Heart left ventricle (tissue), 13 donors: ENCODE data around the gene IPO13.

Experiments
- POLR2A ChIP-seq, 2 donors: fragments of 450-650 bp; IDR thresholded peaks; one replicate each; pipeline ENCODE4 v1.6.1; 2017; ENCODE audit warnings: antibody characterized with exemption in 2 of 2, mild to moderate bottlenecking in 2 of 2, moderate library complexity in 2 of 2
- TF ChIP-seq, protein P1 (sequence below), 12 donors: fragments of 200-600 bp; sonication (generic) in 4 of 12; IDR thresholded peaks; one replicate each; pipeline versions ENCODE4 v1.5.0 to v1.8.0; 2018 to 2022; ENCODE audit warnings: antibody characterized with exemption in 12 of 12, mild to moderate bottlenecking in 5 of 12
- donor health status: ischemic (EF 13 %, LVEDD 7.1; RV severe dilation, severe dysfunction).
- donor health status: DM: no; HTN: yes; CAD: no.
- donor health status: DM: no; HTN: no; CAD: no.
- donor health status: ischemic (EF 25% LVEDD 6.9; RV normal size, moderate dysfunction).
- donor health status: ischemic (EF 25% LVEDD 5.7; RV mildly dilated, moderate dysfunction).
- donor health status: ischemic (EF 35%, LVEDD 5.7; RV mildly dilated, moderate dysfunction).
- donor health status: nonischemic (EF 11% LVEDD 7.7; RV severe dilation, severe dysfunction).
- donor health status: DM: yes; HTN: yes; CAD: no.
- donor health status: PGD.
- donor health status: ischemic (EF 29% LVEDD 5.4; RV normal size, mild dysfunction).
- donor health status: nonischemic (EF 23%, LVEDD 6.1; RV moderate dilation, normal function).

- TF ChIP-seq, protein P1, sequence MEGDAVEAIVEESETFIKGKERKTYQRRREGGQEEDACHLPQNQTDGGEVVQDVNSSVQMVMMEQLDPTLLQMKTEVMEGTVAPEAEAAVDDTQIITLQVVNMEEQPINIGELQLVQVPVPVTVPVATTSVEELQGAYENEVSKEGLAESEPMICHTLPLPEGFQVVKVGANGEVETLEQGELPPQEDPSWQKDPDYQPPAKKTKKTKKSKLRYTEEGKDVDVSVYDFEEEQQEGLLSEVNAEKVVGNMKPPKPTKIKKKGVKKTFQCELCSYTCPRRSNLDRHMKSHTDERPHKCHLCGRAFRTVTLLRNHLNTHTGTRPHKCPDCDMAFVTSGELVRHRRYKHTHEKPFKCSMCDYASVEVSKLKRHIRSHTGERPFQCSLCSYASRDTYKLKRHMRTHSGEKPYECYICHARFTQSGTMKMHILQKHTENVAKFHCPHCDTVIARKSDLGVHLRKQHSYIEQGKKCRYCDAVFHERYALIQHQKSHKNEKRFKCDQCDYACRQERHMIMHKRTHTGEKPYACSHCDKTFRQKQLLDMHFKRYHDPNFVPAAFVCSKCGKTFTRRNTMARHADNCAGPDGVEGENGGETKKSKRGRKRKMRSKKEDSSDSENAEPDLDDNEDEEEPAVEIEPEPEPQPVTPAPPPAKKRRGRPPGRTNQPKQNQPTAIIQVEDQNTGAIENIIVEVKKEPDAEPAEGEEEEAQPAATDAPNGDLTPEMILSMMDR (IDR thresholded peaks at IDR 0.05): no peak
- TF ChIP-seq POLR2A (IDR thresholded peaks at IDR 0.05): no peak
Observed at GRCh38 chr1:43962324-43962723, 15.6 kb downstream of the IPO13 start.
